ENCODE results near the gene CHRM5.
"Not testable (repeated sequence)": the region's sequence is repeated elsewhere in the genome, so short reads cannot be mapped to it uniquely, and the experiment has no call there.

Gene CHRM5

DNA sequence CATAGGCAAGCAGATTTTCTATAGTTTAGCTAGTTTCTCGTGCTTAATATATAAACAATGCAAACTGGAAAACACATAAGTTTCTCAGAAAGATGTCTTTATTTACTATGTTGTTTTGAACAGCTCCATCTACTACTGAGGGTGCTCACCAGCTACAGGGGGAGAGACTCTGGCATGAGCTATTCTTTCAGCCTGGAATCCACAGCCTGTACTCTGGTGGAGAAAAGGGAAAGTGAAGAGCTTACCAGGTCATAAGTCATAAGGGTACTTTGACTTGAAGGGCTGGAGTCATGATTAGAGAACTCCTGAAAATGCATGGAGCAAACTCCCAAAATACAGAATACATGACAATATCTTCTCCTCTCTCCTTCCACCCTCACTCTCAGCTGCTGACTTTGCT, 75.1 kb downstream of the CHRM5 start:
- no peak for DNase-seq

DNA sequence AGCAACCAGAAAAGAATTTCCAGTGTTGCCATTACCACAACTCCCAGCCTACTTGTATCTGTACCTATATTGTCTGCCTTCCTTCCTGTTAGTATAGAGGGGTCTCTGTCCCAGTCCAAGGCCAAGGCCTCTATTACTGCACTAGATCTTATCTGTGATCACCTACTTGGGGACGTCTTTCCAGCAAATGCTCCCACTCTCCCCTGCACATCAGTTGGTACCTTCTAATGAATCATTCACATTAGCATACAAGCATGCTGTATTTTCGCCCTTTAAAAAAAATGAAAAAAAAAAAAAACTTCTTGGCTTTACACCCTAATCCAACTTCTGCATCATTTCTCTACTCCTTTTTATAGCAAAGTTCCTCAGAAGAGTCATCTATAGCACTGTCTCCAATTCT, 75.5 kb downstream of the CHRM5 start:
- DNase-seq = no peak

DNA sequence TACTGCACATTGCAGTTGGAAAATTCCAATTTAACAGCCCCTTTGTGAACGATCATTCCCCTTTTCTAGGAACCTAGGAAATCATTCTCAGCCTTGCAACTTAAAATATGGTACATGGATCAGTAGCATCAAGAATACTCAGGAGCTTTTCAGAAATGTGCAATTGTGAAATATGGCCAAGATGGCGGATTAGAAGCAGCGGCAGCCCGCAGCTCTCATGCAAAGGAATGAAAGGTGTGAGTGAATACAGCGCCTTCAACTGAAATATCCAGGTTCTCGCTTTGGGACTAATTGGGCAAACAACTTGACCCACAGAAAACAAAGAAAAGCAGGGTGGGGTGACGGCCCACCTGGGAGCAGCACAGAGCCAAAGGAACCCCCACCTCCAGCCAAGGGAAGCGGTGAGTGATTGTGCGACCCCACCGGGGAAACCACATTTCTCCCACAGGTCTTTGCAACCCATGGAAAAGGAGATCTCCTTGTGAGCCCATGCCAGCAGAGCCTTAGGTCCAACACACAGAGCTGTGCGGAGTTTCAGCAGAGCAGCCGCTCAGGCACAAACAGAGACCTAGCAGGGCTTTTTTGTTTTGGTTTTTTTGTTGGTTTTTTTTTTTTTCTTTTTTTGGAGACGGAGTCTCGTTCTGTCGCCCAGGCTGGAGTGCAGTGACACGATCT, 78.3 kb downstream of the CHRM5 start:
- no peak for DNase-seq

GRCh38 chr15:34047893-34048775, 79.8 kb downstream of the CHRM5 start:
- DNase-seq = no peak

DNA sequence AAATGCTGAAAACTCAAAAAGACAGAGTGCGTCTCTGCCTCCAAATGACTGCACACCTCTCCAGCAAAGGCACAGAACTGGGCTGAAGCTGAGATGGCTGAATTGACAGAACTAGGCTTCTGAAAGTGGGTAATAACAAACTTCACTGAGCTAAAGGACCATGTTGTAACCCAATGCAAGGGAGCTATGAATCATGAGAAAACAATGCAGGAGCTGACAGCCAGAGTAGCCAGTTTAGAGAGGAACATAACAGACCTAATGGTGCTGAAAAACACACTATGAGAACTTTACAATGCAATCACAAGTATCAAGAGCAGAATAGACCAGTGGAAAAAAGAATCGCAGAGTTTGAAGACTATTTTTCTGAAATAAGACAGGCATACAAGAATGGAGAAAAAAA, 80.8 kb downstream of the CHRM5 start:
- DNase-seq = no peak

GRCh38 chr15:34050385-34050784, 82.1 kb downstream of the CHRM5 start:
- DNase-seq = not testable (repeated sequence)

GRCh38 chr15:34054081-34054707, 85.9 kb downstream of the CHRM5 start:
- no peak for DNase-seq

- DNase-seq = no peak
Observed at GRCh38 chr15:34055868-34056595, 87.7 kb downstream of the CHRM5 start.

GRCh38 chr15:34056911-34057310, 88.6 kb downstream of the CHRM5 start:
- DNase-seq = no peak

- no peak for DNase-seq
Observed at GRCh38 chr15:34059476-34059875, 91.2 kb downstream of the CHRM5 start.

GRCh38 chr15:34059946-34060345, 91.6 kb downstream of the CHRM5 start:
- no peak for DNase-seq

GRCh38 chr15:34064438-34064837, 96.1 kb downstream of the CHRM5 start:
- DNase-seq = no peak

- no peak for DNase-seq
Observed at GRCh38 chr15:34065261-34065660, 97.0 kb downstream of the CHRM5 start.

GRCh38 chr15:34065941-34066340, 97.6 kb downstream of the CHRM5 start:
- no peak for DNase-seq

DNA sequence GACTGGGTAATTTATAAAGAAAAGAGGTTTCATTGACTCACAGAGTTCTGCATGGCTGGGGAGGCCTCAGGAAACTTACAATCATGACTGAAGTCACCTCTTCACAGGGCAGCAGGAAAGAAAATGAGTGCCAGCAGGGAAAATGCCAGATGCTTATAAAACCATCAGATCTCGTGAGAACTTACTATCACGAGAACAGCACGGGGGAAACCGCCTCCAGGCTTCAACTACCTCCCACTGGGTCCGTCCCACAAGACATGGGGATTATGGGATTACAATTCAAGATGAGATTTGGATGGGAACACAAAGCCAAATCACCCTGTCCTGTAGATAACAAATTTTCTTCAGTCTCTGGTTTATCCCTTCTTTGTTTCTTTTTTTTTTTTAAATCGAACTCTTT, 101.7 kb downstream of the CHRM5 start:
- no peak for DNase-seq

- DNase-seq = no peak
Observed at GRCh38 chr15:34076785-34077184, 108.5 kb downstream of the CHRM5 start.

DNA sequence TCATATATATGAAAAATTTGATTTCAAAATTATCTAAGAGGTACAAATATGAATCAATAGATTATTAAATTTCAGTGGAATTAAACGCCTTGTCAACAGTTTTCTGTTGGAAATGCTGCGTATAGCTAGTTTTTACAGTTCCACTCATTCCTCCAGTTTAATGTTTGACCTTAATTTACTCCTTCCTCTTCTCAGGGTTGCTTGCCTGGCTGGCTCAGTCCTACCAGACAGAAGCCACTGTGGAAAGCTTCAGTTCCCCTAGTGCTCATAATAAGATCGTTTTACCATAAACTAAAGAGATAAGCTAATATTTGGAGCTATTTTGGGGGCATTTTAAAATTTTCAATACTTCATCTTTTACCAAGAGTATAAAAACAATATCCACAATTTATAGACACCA, 110.6 kb downstream of the CHRM5 start:
- DNase-seq = no peak

DNA sequence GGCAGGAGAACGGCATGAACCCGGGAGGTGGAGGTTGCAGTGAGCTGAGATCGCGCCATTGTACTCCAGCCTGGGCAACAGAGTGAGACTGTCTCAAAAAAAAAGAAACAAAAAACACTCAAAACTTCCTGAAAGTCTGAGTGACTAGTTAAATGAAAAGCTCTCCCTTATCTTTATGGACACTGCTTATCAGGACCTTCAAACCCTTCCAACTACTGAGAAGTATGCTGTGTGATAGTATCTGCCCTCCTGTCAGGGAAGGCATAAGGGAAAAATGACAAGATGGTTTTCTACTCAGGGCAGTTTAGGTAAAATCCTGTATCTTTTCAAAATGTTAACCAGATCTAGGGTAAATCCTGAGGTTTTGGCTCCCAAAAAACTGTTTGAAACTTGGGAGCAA, 111.6 kb downstream of the CHRM5 start:
- no peak for DNase-seq

DNA sequence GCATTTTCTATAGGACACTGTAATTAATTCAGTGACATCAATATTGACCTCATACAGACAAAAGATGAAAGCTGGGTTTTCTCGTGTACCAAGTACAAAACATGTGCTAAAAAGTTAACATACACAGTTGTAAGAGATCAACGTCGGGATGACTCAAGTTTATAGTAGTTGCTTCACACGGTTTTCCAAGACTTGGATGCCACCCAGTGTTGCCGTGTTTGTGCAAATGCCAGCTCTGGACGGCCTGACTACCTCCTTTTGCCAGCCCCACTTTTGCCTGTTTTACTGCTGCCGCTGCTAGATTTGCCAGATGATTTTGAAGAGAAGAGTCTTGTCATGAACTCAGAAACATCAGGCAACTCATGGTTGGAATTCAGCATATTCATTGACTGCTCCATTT, 115.8 kb downstream of the CHRM5 start:
- DNase-seq = no peak

GRCh38 chr15:34085746-34086145, 117.4 kb downstream of the CHRM5 start:
- no peak for DNase-seq

- no peak for DNase-seq
Observed at GRCh38 chr15:34099914-34100313, 131.6 kb downstream of the CHRM5 start.

- peak; percentile 84 for DNase-seq
Observed at GRCh38 chr15:34101366-34102174, 133.3 kb downstream of the CHRM5 start, which contains the start of the genes EMC7 and PGBD4. Gene EMC7, minus strand, starts transcription at chr15:34101862. Its CDS starts 23 bp downstream, at chr15:34101839. Gene PGBD4, plus strand, starts transcription at chr15:34102083. Its CDS starts 449 bp downstream, at chr15:34102532.
